Measurements from ENCODE around the gene UBE2Q1.

The UBE2Q1 gene

DNA sequence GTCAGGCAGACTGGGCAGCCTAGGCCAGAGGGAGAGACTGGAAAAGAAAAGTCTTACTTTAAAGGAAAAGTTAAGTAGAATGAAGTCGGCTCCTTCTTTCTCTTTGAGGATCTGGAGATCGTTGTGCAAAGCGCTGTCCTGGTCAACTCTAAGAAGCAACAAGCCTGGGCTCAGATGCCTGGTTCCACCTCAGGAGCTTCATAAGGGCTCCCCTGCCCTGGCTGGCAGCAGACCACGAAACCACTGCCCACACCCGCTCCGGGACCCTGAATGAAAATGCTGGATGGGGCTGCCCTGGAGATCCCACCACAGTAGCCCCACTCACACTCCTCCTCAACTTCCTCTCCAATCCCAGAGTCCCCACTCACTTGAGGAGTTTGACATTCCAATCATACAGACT is 6.4 kb downstream of the UBE2Q1 start:
- peaks cover 36% of the 10 kb centered on the region for H3K4me1 Mint-ChIP-seq
- CTCF ChIA-PET, result interaction anchor here (0.7 to 10.2 kb wide), 3 partner anchors 71 to 321 kb away, joined by 3 to 128 read pairs (median 3); no protein-coding TSS in a partner anchor

DNA sequence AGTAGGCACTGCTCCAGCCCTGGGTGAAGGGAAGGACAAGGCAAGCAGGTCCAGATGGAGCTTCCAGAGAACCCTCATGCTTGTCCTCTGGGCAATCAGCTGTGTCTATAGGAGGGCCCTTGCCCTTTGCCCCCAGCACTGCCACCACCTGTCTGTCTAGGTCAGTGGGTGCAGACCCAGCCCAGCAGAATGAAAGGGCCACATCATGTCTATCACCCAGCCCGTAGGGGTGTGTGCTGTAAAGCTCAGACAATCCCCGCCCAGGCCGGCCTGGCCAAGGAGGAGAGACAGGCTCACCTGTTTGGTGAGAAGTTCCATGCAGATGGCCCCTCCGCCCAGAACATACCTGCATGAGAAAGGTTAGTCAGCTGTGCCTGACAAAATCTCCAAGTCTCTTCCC is 7.0 kb downstream of the UBE2Q1 start:
- Mint-ChIP-seq H3K4me1 (peaks cover 30% of the 10 kb centered on the region), H3K27me3 (no peaks in the 10 kb centered on the region), H3K9me3 (no peaks in the 10 kb centered on the region), H3K4me3 (no peak overlapping the region), H3K36me3 (peaks cover 68% of the 10 kb centered on the region), H3K27ac (no peak overlapping the region)
- CTCF ChIA-PET, result interaction anchor here (10.2 kb wide), 1 partner anchor 70 kb away, joined by 128 read pairs; no protein-coding TSS in a partner anchor
- no peak for DNase-seq

More for the DNA sequence above, 6.4 kb downstream of the UBE2Q1 start:
- no peak overlapping the region for H3K27ac Mint-ChIP-seq
- H3K27me3 Mint-ChIP-seq, result no peaks in the 10 kb centered on the region
- DNase-seq, result peak; percentile 9
- H3K9me3 Mint-ChIP-seq, result no peaks in the 10 kb centered on the region
- peaks cover 71% of the 10 kb centered on the region for H3K36me3 Mint-ChIP-seq
- H3K4me3 Mint-ChIP-seq, result no peak overlapping the region

DNA sequence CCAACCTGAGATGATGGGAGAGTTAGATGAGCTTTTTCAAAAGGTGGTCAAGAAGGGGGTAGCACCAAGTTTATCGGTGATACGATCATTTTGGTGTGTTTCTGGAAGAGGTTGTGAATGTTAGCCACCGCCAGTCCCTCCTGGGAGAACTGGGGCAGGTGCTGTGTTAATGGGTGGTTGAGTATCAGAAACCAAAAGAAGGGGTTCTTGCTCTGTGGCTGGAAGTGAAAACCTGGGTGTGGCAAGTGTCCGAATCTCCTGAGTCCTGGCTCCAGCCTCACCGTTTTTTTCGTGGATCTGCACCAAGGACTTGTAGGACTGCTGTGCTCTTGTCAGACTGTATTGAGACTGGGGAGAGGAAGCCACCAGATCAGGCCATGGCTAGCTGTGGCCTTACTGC is 7.8 kb downstream of the UBE2Q1 start:
- H3K36me3 Mint-ChIP-seq, result peaks cover 60% of the 10 kb centered on the region
- peaks cover 22% of the 10 kb centered on the region for H3K4me1 Mint-ChIP-seq
- DNase-seq, result no peak
- CTCF ChIA-PET, result interaction anchor here (10.2 kb wide), 1 partner anchor 69 kb away, joined by 128 read pairs; no protein-coding TSS in a partner anchor
- H3K27ac Mint-ChIP-seq, result no peak overlapping the region
- no peak overlapping the region for H3K4me3 Mint-ChIP-seq
- H3K9me3 Mint-ChIP-seq, result no peaks in the 10 kb centered on the region
- H3K27me3 Mint-ChIP-seq, result no peaks in the 10 kb centered on the region

DNA sequence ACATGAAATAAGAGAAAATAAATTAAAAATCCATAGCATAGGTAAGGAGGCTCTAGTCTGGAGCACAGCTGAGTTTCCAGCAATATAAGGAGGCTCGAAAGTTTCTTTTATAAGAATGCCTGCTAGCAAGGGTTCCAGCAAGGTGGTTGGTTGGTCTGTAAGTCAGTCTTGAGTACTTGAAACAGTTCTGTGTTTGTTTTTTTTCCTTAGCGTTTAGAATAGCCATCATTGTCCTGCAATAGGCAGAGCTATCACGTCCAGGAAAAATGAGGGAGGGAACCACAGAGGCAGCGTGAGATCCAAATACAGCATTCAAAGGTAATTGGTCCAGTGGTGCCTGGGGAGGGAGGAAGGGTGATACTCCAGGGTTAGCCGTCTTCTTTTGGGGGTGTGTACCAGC is 8.4 kb downstream of the UBE2Q1 start:
- Mint-ChIP-seq H3K27ac (no peak overlapping the region), H3K4me1 (peaks cover 16% of the 10 kb centered on the region), H3K9me3 (no peaks in the 10 kb centered on the region), H3K4me3 (no peak overlapping the region), H3K36me3 (peaks cover 54% of the 10 kb centered on the region), H3K27me3 (peaks cover under 1% of the 10 kb centered on the region)
- CTCF ChIA-PET, result interaction anchor here (10.2 kb wide), 1 partner anchor 69 kb away, joined by 128 read pairs; no protein-coding TSS in a partner anchor
- no peak for DNase-seq

DNA sequence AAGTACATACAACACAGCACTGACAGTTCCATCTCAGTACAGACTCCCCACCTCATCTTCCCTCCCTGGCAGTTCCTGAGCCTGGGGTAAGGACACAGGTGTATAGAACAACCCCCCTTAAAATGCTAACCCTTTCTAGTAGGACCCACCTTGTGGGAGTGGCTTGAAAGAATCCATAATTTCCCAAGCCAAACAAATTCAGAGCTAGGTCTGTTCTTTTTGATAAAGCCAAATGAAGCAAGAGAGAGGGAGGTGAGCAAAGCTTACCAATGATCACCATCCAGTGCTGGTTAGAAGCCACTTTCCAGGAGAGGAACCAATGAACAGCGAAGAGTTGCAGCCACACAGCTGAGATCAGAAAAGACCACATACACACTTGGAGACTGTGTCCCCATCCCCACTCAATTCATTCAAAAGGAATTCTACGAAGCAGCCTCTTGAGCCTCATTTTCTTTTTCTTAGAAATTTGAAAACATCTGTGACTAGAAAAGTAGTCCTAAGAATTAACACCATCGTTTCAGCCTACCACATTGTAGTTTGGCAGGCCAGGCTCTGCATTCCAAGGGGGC is 9.2 kb downstream of the UBE2Q1 start:
- Mint-ChIP-seq H3K4me3 (no peak overlapping the region), H3K27ac (peak overlapping the region; percentile 22), H3K4me1 (peaks cover 15% of the 10 kb centered on the region), H3K9me3 (no peaks in the 10 kb centered on the region), H3K36me3 (peaks cover 47% of the 10 kb centered on the region), H3K27me3 (peaks cover 7% of the 10 kb centered on the region)
- no peak for DNase-seq
- CTCF ChIA-PET, result interaction anchor here (1.3 to 10.2 kb wide), 2 partner anchors 68 to 350 kb away, joined by 3 to 128 read pairs; no protein-coding TSS in a partner anchor

DNA sequence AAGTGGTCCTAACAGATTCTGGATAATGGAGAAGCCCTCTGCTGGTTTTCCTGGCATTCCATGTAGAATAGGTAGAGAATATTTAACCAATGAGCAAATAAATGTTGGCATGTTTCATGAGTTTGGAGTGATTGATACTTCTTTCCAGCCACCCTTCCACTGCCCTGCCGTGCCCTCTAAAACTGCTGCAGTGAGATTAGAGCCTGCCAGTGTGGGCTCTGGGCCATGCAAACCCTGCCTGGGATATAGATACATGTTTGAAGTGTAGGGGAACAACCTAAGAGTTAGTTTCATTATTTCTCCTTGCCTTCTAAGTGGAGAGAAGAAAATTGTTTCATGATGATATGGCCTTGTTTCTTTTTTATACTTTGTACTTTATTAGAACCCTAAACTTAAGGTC is 10.4 kb downstream of the UBE2Q1 start:
- no peak overlapping the region for H3K4me3 Mint-ChIP-seq
- H3K9me3 Mint-ChIP-seq, result no peaks in the 10 kb centered on the region
- H3K27me3 Mint-ChIP-seq, result peaks cover 7% of the 10 kb centered on the region
- H3K4me1 Mint-ChIP-seq, result peaks cover 15% of the 10 kb centered on the region
- peaks cover 36% of the 10 kb centered on the region for H3K36me3 Mint-ChIP-seq
- CTCF ChIA-PET, result interaction anchor here (0.7 to 10.2 kb wide), 2 partner anchors 67 to 210 kb away, joined by 3 to 128 read pairs; no protein-coding TSS in a partner anchor
- DNase-seq, result no peak
- no peak overlapping the region for H3K27ac Mint-ChIP-seq

DNA sequence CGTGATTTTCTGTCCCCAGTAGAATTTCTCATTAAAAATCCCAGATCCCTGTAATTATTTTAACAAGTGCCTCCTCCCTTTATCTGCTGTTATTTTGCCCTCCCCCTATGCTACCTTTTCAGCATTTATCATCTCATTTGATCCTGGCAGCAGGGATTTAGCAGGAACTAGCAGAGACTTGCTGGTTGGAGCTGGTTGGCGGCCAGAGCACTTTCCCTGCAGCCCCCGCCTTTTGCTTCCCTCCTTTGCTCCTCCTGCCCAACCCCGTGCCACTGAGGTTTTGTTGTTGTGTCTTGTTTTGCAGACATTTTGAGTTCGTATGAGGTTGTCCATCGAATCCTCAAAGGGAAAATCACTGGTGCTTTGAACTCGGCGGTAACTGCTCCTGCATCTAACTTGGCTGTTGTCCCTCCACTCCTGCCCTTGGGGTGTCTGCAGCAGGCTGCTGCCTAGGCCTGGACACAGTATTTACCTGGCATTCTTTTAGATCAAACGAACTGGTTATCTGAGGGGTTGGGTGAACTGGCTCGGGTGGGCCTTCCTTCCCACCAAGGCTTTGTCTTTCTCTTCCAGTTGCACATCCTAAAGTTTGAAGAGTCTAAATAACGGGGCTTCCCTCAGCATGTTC is 11.2 kb downstream of the UBE2Q1 start:
- Mint-ChIP-seq H3K36me3 (peaks cover 29% of the 10 kb centered on the region), H3K4me1 (peaks cover 15% of the 10 kb centered on the region), H3K27ac (no peak overlapping the region), H3K27me3 (peaks cover 12% of the 10 kb centered on the region), H3K4me3 (no peak overlapping the region), H3K9me3 (no peaks in the 10 kb centered on the region)
- CTCF ChIA-PET, result interaction anchor here (0.6 to 10.2 kb wide), 28 partner anchors 9 to 397 kb away, joined by 3 to 128 read pairs (median 4); no protein-coding TSS in a partner anchor
- no peak for DNase-seq

DNA sequence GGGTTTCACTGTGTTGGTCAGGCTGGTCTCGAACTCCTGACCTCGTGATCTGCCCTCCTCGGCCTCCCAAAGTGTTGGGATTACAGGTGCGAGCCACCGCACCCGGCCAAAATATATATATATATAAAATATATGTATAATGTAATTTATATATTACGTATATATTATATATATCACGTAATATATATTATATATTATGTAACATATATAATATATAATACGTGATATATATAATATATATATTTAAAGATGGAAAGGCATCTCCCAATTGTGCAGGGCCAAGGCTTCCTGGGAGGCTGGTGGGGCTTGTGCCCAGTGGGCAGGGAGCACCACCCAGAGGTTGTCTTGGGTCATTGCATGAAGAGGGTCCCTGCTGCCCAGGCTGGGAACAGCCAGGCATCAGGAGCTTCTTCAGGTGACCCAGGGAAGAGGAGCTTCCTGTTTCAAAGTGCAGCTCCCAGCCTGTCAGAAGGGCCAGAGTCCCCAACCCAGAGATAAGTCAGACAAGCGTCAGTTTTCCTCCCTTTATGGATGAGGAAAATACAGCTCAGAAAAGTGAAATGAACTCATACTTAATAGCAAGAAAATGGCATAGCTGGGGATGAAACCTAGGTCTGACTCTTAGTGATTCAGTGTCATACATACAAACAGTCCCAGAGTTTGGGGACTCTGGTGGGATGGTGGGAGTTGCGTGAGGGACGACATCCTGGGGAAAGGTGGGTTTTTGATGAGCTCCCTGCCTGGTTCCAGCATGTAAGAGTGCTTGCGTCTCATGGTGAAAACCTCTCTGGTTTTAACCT is 12.0 kb downstream of the UBE2Q1 start:
- peak; percentile 73 for DNase-seq
- Mint-ChIP-seq H3K27me3 (peaks cover 19% of the 10 kb centered on the region), H3K4me1 (peaks cover 15% of the 10 kb centered on the region), H3K9me3 (no peaks in the 10 kb centered on the region), H3K36me3 (peaks cover 21% of the 10 kb centered on the region), H3K27ac (no peak overlapping the region), H3K4me3 (no peak overlapping the region)
- CTCF ChIA-PET, result interaction anchor here (0.6 to 10.2 kb wide), 29 partner anchors 10 to 397 kb away, joined by 3 to 128 read pairs (median 3); no protein-coding TSS in a partner anchor

DNA sequence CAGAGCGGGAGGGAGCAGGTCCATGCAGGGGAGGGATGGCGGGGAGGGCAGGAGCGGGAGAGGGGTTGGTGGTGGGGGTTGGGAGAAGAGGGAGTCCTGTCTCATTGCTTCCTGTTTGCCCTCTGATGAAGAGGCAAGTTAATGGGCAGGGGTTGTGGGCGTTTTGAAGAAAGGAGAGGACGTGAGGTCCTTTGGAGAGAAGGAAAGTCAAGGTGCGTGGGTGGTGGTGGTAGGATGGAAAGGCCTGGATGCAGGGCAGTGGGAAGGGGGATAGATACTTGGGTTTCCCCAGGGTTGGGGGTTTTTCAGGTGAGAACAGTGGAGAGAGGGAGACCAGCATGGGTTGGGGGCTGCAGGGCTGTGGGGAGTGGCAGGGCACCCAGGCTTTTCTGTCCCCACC is 17.2 kb downstream of the UBE2Q1 start:
- H3K9me3 Mint-ChIP-seq, result no peaks in the 10 kb centered on the region
- H3K36me3 Mint-ChIP-seq, result no peaks in the 10 kb centered on the region
- peaks cover 57% of the 10 kb centered on the region for H3K27me3 Mint-ChIP-seq
- DNase-seq, result no peak
- CTCF ChIA-PET, result no interaction called here
- no peak overlapping the region for H3K4me3 Mint-ChIP-seq
- H3K27ac Mint-ChIP-seq, result no peak overlapping the region
- H3K4me1 Mint-ChIP-seq, result no peaks in the 10 kb centered on the region

DNA sequence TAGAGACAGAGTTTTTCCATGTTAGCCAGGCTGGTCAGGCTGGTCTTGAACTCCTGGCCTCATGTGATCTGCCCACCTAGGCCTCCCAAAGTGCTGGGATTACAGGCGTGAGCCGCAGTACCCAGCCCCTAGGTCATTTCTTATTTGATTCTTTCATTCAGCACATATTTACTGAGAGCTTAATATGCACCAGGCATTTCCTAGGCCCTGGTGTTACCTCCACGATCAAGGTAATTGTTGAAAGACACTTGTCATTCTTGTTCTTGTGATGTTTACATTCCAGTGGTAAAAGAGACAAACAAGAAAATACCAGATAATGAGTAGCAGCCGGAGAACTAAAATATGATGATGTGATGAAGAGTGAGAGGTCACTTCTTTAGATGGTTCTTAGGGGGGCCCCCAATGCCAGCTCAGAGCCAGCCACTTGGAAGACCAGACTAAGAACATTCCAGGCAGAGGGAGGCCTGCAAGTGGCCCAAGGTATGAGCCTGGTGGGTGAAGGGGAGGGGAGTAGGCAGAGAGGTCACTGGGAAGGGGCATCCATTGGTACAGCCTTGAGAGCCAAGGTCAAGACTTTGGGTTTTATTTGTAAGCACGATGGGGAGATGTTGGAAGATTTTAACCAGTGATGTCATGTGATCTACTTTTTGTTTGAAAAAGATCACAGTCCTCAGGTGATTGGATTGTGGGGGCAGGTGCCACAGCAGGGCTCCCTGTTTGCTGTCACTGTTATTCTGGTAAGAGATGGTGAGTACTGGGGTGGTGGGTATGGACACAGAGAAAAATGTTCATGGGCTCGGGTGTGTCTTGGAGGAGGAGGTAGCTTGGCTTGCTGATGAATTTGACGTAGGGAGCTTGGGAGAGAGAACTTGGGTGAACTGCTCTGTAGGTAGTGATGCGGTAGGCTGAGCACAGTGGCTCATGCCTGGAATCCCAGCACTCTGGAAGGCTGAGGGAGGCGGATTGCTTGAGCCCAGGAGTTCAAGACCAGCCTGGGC is 18.7 kb downstream of the UBE2Q1 start:
- H3K27me3 Mint-ChIP-seq, result peaks cover 62% of the 10 kb centered on the region
- H3K9me3 Mint-ChIP-seq, result no peaks in the 10 kb centered on the region
- DNase-seq, result no peak
- CTCF ChIA-PET, result interaction anchor here (0.6 to 0.7 kb wide), 2 partner anchors 188 to 290 kb away, joined by 3 read pairs; no protein-coding TSS in a partner anchor
- no peak overlapping the region for H3K27ac Mint-ChIP-seq
- no peak overlapping the region for H3K4me3 Mint-ChIP-seq
- no peaks in the 10 kb centered on the region for H3K4me1 Mint-ChIP-seq
- no peaks in the 10 kb centered on the region for H3K36me3 Mint-ChIP-seq

DNA sequence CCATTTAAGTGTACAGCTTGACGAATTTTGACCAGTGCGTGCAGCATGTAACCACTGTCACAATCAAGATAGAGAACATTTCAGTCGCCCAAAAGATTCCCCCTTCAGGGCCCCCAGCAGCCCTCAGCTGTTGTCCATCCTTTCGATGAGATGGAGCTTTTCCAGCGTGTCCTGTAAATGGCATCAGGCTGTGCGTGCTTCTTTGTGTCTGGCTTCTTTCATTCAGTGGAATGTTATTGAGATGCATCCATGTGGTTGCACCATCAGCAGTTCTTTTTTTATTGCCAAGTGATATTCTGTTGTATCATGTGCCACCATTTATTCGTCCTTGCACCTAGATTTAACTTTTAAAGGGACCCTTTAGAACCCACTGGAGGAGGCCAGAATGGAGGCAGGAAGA is 21.9 kb downstream of the UBE2Q1 start:
- Mint-ChIP-seq H3K27me3 (peaks cover 68% of the 10 kb centered on the region), H3K4me3 (no peak overlapping the region), H3K9me3 (no peaks in the 10 kb centered on the region), H3K27ac (no peak overlapping the region), H3K4me1 (no peaks in the 10 kb centered on the region), H3K36me3 (no peaks in the 10 kb centered on the region)
- no peak for DNase-seq
- CTCF ChIA-PET, result interaction anchor here (0.8 to 1.2 kb wide), 2 partner anchors 9 to 18 kb away, joined by 3 read pairs; no protein-coding TSS in a partner anchor

DNA sequence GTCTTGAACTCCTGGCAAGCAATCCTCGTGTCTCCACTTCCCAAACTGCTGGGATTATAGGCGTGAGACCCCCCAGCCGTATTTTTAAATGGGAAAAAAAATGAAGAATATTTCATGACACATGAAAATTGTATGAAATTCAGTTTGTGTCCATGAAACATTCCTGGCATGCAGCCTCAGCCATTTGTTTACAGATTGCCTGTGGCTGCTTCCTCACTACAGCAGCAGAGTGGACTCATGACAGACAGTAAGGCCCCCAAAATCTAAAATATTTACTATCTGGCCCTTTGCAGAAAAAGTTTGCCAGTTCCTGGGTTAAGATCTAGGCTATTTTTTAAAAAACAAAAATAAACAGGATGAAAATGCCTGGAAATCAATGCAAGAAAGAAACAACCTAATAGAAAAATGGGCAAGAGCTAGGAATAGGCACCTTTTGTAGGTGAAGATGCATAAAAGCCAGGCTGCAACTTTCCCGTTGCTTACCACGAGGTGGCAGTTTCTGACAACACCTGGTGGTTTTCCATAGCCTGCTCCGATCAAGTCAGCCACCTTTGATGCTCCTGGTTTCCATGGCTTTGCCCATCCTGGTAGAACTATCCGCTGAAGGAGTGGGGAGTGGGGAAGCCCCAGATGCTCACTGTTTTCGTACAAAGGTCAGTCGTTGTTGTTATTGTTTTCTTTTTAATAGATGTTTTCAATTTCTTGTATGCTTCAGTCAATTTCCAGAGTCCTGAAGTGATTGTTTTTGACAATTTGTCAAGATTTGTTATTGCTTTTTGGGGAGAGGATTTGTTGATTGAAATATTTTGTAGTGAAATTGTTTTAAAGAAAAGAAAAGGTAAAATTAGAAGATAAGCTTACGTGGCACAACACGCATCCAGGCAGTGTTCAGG is 24.3 kb downstream of the UBE2Q1 start:
- no peaks in the 10 kb centered on the region for H3K4me1 Mint-ChIP-seq
- no peak overlapping the region for H3K27ac Mint-ChIP-seq
- no peak overlapping the region for H3K4me3 Mint-ChIP-seq
- no peak for DNase-seq
- no peaks in the 10 kb centered on the region for H3K9me3 Mint-ChIP-seq
- peaks cover 49% of the 10 kb centered on the region for H3K27me3 Mint-ChIP-seq
- CTCF ChIA-PET, result interaction anchor here (1.0 kb wide), 1 partner anchor 55 kb away, joined by 4 read pairs; no protein-coding TSS in a partner anchor
- H3K36me3 Mint-ChIP-seq, result no peaks in the 10 kb centered on the region

All from activated naive CD4-positive, alpha-beta T cell treated with anti-CD3 and anti-CD28 coated beads, Interleukin-2, amount 10 ng/mL, durations not matched to agents 7 days and 5 days (primary cell).